WTC11 (cell line): ENCODE measurements around the gene ADRA2C. TPM values are rescaled to one million over a fixed set of nuclear protein-coding genes. Genes with fewer than 3 reads are reported as not detected.

ENCODE experiments used
- ATAC-seq: fragments of 200-7000 bp; cut with Tn5 transposase; 2 replicates; pipeline ENCODE4 v1.10.0; 2021; ENCODE audit warnings: mild to moderate bottlenecking, moderate library complexity
- CTCF ChIA-PET: fragments of 300-600 bp; sonication (Branson Sonifier 250); formaldehyde crosslinking; loops from one replicate; lab custom pipeline; 2021; ENCODE audit warnings: antibody characterized with exemption; lab: Charles Lee
- POLR2A ChIA-PET: fragments of 350-600 bp; sonication (Branson Sonifier 250); formaldehyde crosslinking; loops from one replicate; lab custom pipeline; 2021; ENCODE audit warnings: antibody characterized with exemption; lab: Charles Lee
- DNase-seq: peaks from one replicate; pipeline ENCODE4 v3.0.0; 2021; ENCODE audit warnings: low spot score
- H3K27ac Mint-ChIP-seq: 2 replicates; pipeline ENCODE4 v1.8.0; 2021; ENCODE audit warnings: mixed read lengths
- H3K27me3 Mint-ChIP-seq: 2 replicates; pipeline ENCODE4 v1.8.0; 2021; ENCODE audit warnings: low read depth, mild to moderate bottlenecking, moderate library complexity, mixed read lengths
- H3K36me3 Mint-ChIP-seq: 2 replicates; pipeline ENCODE4 v1.8.0; 2021; ENCODE audit warnings: mixed read lengths
- H3K4me1 Mint-ChIP-seq: 2 replicates; pipeline ENCODE4 v1.8.0; 2022; ENCODE audit warnings: mixed read lengths
- H3K4me3 Mint-ChIP-seq: 2 replicates; pipeline ENCODE4 v1.8.0; 2021; ENCODE audit warnings: mild to moderate bottlenecking, moderate library complexity, mixed read lengths
- H3K9me3 Mint-ChIP-seq: 2 replicates; pipeline ENCODE4 v1.8.0; 2021; ENCODE audit warnings: mixed read lengths
- FOXJ3 ChIP-seq: sonication (generic); formaldehyde crosslinking; IDR thresholded peaks from 2 replicates; pipeline ENCODE4 v1.9.0; 2021; ENCODE audit warnings: missing genetic modification reagents, mild to moderate bottlenecking, borderline replicate concordance
- GRHL2 ChIP-seq: fragments of 250-450 bp; sonication (Bioruptor Pico); IDR thresholded peaks from 2 replicates; pipeline ENCODE4 v1.8.0; 2022; ENCODE audit warnings: mild to moderate bottlenecking, moderate library complexity; ENCODE audit not compliant: insufficient replicate concordance, severe bottlenecking
- JUN ChIP-seq: sonication (generic); formaldehyde crosslinking; IDR thresholded peaks from 2 replicates; pipeline ENCODE4 v1.8.0; 2023; ENCODE audit warnings: mild to moderate bottlenecking, missing genetic modification reagents
- NFATC4 ChIP-seq: fragments of 250-450 bp; sonication (Bioruptor Pico); IDR thresholded peaks from 2 replicates; pipeline ENCODE4 v1.9.0; 2021; ENCODE audit warnings: mild to moderate bottlenecking
- NFE2L1 ChIP-seq: sonication (generic); formaldehyde crosslinking; IDR thresholded peaks from 2 replicates; pipeline ENCODE4 v1.8.1; 2023; ENCODE audit warnings: missing genetic modification reagents
- NR1H2 ChIP-seq: sonication (generic); formaldehyde crosslinking; IDR thresholded peaks from 2 replicates; pipeline ENCODE4 v1.9.0; 2021; ENCODE audit warnings: mild to moderate bottlenecking, moderate library complexity, missing genetic modification reagents
- OVOL2 ChIP-seq: fragments of 250-450 bp; sonication (Bioruptor Pico); IDR thresholded peaks from 2 replicates; pipeline ENCODE4 v1.9.0; 2021; ENCODE audit warnings: mild to moderate bottlenecking, borderline replicate concordance
- SMAD3 ChIP-seq: sonication (generic); formaldehyde crosslinking; IDR thresholded peaks from 2 replicates; pipeline ENCODE4 v1.8.0; 2022; ENCODE audit warnings: missing genetic modification reagents, mild to moderate bottlenecking, borderline replicate concordance
- SOX15 ChIP-seq: fragments of 250-450 bp; sonication (Bioruptor Pico); IDR thresholded peaks from 2 replicates; pipeline ENCODE4 v1.9.0; 2021; ENCODE audit warnings: mild to moderate bottlenecking
- SP1 ChIP-seq: sonication (generic); formaldehyde crosslinking; conservative IDR thresholded peaks from 2 replicates; pipeline ENCODE4 v1.8.1; 2022; ENCODE audit warnings: missing genetic modification reagents
- TCF7 ChIP-seq: sonication (generic); formaldehyde crosslinking; IDR thresholded peaks from 2 replicates; pipeline ENCODE4 v1.8.0; 2022; ENCODE audit warnings: mild to moderate bottlenecking, low read depth, missing genetic modification reagents, moderate library complexity
- ZNF219 ChIP-seq: sonication (generic); formaldehyde crosslinking; IDR thresholded peaks from 2 replicates; pipeline ENCODE4 v1.8.0; 2023; ENCODE audit warnings: missing genetic modification reagents, mild to moderate bottlenecking, borderline replicate concordance
- ZNF232 ChIP-seq: sonication (generic); formaldehyde crosslinking; IDR thresholded peaks from 2 replicates; pipeline ENCODE4 v1.8.0; 2022; ENCODE audit warnings: mild to moderate bottlenecking, missing genetic modification reagents
- ZNF416 ChIP-seq: fragments of 250-450 bp; sonication (Bioruptor Pico); IDR thresholded peaks from 2 replicates; pipeline ENCODE4 v1.9.0; 2021; ENCODE audit warnings: mild to moderate bottlenecking, inconsistent platforms
- ZNF671 ChIP-seq: fragments of 250-450 bp; sonication (Bioruptor Pico); IDR thresholded peaks from 2 replicates; pipeline ENCODE4 v1.8.0; 2021; ENCODE audit warnings: mild to moderate bottlenecking
- total RNA-seq: library from RNA; stranded (reverse); gene quantifications from 3 replicates; pipeline ENCODE4 v1.2.3, GENCODE V29; 2021
- TF ChIP-seq, protein P1 (sequence below): fragments of 250-450 bp; sonication (Bioruptor Pico); IDR thresholded peaks from 2 replicates; pipeline ENCODE4 v1.9.0; 2021; ENCODE audit warnings: mild to moderate bottlenecking
- TF ChIP-seq, protein P2 (sequence below): sonication (generic); formaldehyde crosslinking; IDR thresholded peaks from 2 replicates; pipeline ENCODE4 v1.8.0; 2023; ENCODE audit warnings: mild to moderate bottlenecking, missing genetic modification reagents
- TF ChIP-seq, protein P3 (sequence below): sonication (generic); formaldehyde crosslinking; IDR thresholded peaks from 2 replicates; pipeline ENCODE4 v1.8.0; 2022; ENCODE audit warnings: mild to moderate bottlenecking, missing genetic modification reagents
- TF ChIP-seq, protein P4 (sequence below): fragments of 250-450 bp; sonication (Bioruptor Pico); conservative IDR thresholded peaks from 2 replicates; pipeline ENCODE4 v1.9.0; 2021; ENCODE audit warnings: mild to moderate bottlenecking
- TF ChIP-seq, protein P5 (sequence below): sonication (generic); formaldehyde crosslinking; IDR thresholded peaks from 2 replicates; pipeline ENCODE4 v1.8.1; 2022; ENCODE audit warnings: missing genetic modification reagents, borderline replicate concordance
- TF ChIP-seq, protein P6 (sequence below): fragments of 250-450 bp; sonication (Bioruptor Pico); IDR thresholded peaks from 2 replicates; pipeline ENCODE4 v1.9.0; 2021; ENCODE audit warnings: moderate library complexity, mild to moderate bottlenecking, inconsistent platforms, borderline replicate concordance
- TF ChIP-seq, protein P7 (sequence below): sonication (generic); formaldehyde crosslinking; IDR thresholded peaks from 2 replicates; pipeline ENCODE4 v1.8.1; 2023; ENCODE audit warnings: mild to moderate bottlenecking, missing genetic modification reagents

The ADRA2C gene
- total RNA-seq, 1 experiment from 2014 or later, result 21.8 TPM

DNA sequence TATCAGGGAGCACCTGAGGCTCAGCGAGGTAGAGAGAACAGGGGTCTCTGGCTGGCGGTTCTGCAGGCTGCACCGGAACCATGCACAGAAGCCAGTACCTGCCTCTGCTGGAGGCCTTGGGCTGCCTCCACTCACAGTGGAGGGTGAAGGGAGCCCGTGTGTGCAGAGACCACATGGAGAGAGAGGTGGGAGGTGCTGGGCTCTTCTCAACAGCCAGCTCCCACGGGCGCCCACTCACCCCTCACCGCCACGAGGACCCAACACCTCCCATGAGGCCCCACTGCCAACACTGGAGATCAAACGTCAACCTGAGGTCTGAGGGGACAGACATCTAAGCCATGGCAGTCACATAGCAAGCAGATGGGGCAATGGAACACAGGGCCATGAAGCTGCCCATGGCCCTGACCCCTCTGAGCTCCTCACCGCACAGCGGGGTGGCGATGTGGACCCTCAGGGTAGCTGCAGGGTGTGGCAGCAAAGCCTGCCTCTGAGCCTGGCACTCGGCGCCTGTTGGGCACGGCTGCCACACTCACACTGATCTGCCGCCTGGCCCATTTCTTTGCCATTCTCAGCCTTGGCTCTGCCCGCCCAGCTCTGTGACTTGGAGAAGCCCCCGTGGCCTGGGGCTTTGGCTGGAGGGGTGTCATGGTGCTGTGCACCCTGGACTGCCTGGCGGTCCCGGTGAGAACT lies 44.8 kb downstream of the ADRA2C start (continued):
- no peak for TF ChIP-seq OVOL2 (CRISPR knock-in tag)
- TF ChIP-seq SMAD3 (CRISPR knock-in tag), result no peak
- TF ChIP-seq SP1 (CRISPR knock-in tag), result no peak
- TF ChIP-seq ZNF416, result no peak
- TF ChIP-seq ZNF219, result no peak
- TF ChIP-seq, protein P1, sequence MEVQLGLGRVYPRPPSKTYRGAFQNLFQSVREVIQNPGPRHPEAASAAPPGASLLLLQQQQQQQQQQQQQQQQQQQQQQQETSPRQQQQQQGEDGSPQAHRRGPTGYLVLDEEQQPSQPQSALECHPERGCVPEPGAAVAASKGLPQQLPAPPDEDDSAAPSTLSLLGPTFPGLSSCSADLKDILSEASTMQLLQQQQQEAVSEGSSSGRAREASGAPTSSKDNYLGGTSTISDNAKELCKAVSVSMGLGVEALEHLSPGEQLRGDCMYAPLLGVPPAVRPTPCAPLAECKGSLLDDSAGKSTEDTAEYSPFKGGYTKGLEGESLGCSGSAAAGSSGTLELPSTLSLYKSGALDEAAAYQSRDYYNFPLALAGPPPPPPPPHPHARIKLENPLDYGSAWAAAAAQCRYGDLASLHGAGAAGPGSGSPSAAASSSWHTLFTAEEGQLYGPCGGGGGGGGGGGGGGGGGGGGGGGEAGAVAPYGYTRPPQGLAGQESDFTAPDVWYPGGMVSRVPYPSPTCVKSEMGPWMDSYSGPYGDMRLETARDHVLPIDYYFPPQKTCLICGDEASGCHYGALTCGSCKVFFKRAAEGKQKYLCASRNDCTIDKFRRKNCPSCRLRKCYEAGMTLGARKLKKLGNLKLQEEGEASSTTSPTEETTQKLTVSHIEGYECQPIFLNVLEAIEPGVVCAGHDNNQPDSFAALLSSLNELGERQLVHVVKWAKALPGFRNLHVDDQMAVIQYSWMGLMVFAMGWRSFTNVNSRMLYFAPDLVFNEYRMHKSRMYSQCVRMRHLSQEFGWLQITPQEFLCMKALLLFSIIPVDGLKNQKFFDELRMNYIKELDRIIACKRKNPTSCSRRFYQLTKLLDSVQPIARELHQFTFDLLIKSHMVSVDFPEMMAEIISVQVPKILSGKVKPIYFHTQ (CRISPR knock-in tag), result no peak
- no peak for TF ChIP-seq SOX15 (CRISPR knock-in tag)

DNA sequence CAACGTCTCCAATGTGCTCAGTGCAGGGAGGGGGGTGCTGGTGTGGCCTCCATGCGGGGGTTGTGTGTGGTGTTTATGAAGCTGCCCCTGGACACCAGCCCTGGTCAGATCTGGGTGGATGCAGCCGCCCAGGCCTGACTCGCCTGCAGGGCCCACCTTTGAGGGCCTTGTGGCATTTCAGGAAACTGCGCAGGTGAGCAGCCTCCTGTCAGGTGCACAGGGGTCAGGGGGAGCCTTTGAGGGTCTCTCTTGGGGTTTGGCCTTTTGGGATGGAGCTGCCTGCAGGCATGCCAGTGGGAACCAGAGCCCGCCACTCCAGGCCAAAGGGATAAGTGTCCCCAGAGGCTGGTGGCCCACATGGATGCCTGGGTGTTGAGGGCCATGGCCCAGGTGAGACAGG lies 45.4 kb downstream of the ADRA2C start:
- ATAC-seq (no peak), DNase-seq (no peak)
- ChIA-PET CTCF (no interaction called here), POLR2A (no interaction called here)
- Mint-ChIP-seq H3K4me3 (no peak overlapping the region), H3K4me1 (peaks cover 16% of the 10 kb centered on the region), H3K27me3 (peaks cover 10% of the 10 kb centered on the region), H3K36me3 (no peaks in the 10 kb centered on the region), H3K27ac (no peak overlapping the region), H3K9me3 (peaks cover 4% of the 10 kb centered on the region; the same call in 1 of the 2 replicates)
- TF ChIP-seq, protein P2, sequence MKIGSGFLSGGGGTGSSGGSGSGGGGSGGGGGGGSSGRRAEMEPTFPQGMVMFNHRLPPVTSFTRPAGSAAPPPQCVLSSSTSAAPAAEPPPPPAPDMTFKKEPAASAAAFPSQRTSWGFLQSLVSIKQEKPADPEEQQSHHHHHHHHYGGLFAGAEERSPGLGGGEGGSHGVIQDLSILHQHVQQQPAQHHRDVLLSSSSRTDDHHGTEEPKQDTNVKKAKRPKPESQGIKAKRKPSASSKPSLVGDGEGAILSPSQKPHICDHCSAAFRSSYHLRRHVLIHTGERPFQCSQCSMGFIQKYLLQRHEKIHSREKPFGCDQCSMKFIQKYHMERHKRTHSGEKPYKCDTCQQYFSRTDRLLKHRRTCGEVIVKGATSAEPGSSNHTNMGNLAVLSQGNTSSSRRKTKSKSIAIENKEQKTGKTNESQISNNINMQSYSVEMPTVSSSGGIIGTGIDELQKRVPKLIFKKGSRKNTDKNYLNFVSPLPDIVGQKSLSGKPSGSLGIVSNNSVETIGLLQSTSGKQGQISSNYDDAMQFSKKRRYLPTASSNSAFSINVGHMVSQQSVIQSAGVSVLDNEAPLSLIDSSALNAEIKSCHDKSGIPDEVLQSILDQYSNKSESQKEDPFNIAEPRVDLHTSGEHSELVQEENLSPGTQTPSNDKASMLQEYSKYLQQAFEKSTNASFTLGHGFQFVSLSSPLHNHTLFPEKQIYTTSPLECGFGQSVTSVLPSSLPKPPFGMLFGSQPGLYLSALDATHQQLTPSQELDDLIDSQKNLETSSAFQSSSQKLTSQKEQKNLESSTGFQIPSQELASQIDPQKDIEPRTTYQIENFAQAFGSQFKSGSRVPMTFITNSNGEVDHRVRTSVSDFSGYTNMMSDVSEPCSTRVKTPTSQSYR, result no peak
- TF ChIP-seq, protein P3, sequence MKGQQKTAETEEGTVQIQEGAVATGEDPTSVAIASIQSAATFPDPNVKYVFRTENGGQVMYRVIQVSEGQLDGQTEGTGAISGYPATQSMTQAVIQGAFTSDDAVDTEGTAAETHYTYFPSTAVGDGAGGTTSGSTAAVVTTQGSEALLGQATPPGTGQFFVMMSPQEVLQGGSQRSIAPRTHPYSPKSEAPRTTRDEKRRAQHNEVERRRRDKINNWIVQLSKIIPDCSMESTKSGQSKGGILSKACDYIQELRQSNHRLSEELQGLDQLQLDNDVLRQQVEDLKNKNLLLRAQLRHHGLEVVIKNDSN (CRISPR knock-in tag), result no peak
- no peak for TF ChIP-seq ZNF232
- no peak for TF ChIP-seq NFATC4 (CRISPR knock-in tag)
- no peak for TF ChIP-seq NR1H2
- TF ChIP-seq GRHL2 (CRISPR knock-in tag), result no peak
- TF ChIP-seq, protein P4, sequence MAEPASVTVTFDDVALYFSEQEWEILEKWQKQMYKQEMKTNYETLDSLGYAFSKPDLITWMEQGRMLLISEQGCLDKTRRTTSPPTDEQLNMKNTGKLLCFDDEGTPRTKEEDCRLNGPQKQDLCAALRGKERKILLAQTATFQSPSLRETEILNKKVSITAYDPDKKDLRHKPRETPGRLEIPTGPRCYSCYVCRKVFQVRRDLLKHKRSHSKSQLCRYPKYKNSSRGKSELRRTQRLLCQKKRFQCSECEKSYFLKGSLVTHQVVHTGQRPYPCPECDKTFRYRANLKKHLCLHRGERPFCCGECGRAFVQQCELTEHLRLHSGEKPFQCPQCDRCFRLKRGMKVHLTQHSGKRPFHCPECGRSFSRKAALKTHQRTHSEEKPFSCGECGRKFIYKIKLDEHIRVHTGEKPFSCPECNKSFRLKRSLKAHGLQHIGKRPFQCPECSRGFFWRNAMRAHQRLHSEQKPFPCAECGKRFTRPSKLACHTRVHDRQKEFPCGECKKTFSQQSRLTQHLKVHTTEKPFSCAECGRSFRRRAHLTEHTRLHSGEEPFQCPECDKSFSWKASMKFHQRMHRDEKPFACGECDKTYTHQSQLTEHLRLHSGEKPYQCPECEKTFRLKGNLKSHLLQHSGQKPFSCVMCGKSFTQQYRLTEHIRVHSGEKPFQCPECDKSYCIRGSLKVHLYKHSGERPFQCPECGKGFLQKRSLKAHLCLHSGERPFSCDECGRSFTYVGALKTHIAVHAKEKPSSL, result no peak
- no peak for TF ChIP-seq TCF7 (CRISPR knock-in tag)
- TF ChIP-seq SMAD3 (CRISPR knock-in tag), result no peak
- no peak for TF ChIP-seq NFE2L1 (CRISPR knock-in tag)
- TF ChIP-seq, protein P5, sequence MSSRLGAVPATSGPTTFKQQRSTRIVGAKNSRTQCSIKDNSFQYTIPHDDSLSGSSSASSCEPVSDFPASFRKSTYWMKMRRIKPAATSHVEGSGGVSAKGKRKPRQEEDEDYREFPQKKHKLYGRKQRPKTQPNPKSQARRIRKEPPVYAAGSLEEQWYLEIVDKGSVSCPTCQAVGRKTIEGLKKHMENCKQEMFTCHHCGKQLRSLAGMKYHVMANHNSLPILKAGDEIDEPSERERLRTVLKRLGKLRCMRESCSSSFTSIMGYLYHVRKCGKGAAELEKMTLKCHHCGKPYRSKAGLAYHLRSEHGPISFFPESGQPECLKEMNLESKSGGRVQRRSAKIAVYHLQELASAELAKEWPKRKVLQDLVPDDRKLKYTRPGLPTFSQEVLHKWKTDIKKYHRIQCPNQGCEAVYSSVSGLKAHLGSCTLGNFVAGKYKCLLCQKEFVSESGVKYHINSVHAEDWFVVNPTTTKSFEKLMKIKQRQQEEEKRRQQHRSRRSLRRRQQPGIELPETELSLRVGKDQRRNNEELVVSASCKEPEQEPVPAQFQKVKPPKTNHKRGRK (CRISPR knock-in tag), result no peak
- TF ChIP-seq, protein P6, sequence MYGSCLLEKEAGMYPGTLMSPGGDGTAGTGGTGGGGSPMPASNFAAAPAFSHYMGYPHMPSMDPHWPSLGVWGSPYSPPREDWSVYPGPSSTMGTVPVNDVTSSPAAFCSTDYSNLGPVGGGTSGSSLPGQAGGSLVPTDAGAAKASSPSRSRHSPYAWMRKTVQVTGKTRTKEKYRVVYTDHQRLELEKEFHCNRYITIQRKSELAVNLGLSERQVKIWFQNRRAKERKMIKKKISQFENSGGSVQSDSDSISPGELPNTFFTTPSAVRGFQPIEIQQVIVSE (CRISPR knock-in tag), result no peak
- TF ChIP-seq, protein P7, sequence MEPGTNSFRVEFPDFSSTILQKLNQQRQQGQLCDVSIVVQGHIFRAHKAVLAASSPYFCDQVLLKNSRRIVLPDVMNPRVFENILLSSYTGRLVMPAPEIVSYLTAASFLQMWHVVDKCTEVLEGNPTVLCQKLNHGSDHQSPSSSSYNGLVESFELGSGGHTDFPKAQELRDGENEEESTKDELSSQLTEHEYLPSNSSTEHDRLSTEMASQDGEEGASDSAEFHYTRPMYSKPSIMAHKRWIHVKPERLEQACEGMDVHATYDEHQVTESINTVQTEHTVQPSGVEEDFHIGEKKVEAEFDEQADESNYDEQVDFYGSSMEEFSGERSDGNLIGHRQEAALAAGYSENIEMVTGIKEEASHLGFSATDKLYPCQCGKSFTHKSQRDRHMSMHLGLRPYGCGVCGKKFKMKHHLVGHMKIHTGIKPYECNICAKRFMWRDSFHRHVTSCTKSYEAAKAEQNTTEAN (CRISPR knock-in tag), result no peak
- no peak for TF ChIP-seq ZNF671 (CRISPR knock-in tag)
- no peak for TF ChIP-seq JUN
- no peak for TF ChIP-seq FOXJ3
